Lower leg skin (tissue), 4 donors: Measurements from ENCODE around the gene PCYOX1L. TPM values are rescaled to one million over a fixed set of nuclear protein-coding genes. Genes with fewer than 3 reads are reported as not detected.

Experiments
- DNase-seq, 2 donors: peaks; one replicate each; pipeline ENCODE4 v3.0.0-alpha.2; 2019; ENCODE audit warnings: low spot score in 2 of 2
- H3K4me3 ChIP-seq: fragments of 200-600 bp; sonication (generic); 2 replicates; pipeline ENCODE4 v1.5.1; 2017; ENCODE audit warnings: mild to moderate bottlenecking, low read depth; ENCODE audit not compliant: poor library complexity, severe bottlenecking
- POLR2A ChIP-seq, 2 donors: fragments of 450-650 bp; IDR thresholded peaks; one replicate each; pipeline ENCODE4 v1.6.1; 2016 to 2017; ENCODE audit warnings: antibody characterized with exemption in 2 of 2, mild to moderate bottlenecking in 1 of 2, moderate library complexity in 1 of 2
- WGBS, 2 donors: methylation state at CpG; one replicate each; pipeline ENCODE4 v1.1.5; 2018; 5-methylcytosine and 5-hydroxymethylcytosine counted together
- intact Hi-C: fragments of 100-400 bp; cut with DNase I; formaldehyde crosslinking; loops from one replicate; pipeline ENCODE4 v1.15.0; 2023; ENCODE audit warnings: low total_unique reads
- total RNA-seq, 4 donors: library from RNA; depleted of rRNA; stranded (reverse); fragments of >200 nt; gene quantifications; one replicate each; pipeline ENCODE4 v1.1.0, GENCODE V29; 2016
- TF ChIP-seq, protein P1 (sequence below), 3 donors: fragments of 450-650 bp; IDR thresholded peaks; one replicate each; pipeline ENCODE4 v1.5.1; 2016; ENCODE audit warnings: antibody characterized with exemption in 3 of 3, mild to moderate bottlenecking in 3 of 3, moderate library complexity in 2 of 3

The PCYOX1L gene
- total RNA-seq, 4 donors from 2014 or later, result 2.7 to 5.6 (median 3.9) TPM

DNA sequence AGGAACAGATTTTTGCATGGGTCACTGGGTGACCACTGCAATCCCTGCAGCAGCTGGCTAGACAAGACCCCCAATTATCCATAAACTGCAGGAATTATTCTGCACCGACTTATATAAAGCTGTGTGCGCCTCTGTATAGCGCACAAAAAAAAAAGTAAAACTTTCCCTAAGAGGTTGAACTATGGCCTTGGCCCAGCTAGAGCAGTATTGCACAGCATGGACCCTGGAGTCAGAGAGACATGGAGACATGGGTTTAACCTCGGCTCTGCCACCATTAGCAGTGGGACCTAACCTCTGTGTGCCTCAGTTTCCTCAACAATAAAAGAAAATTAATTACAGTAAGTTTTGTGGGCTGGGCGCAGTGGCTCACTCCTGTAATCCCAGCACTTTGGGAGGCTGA lies 29.7 kb upstream of the PCYOX1L start:
- 95 to 96% methylated on average over 5 of the region's 5 CpGs for WGBS, 2 donors
- no peak overlapping the region for H3K4me3 ChIP-seq
- intact Hi-C loops, result no loop called here
- TF ChIP-seq, protein P1, sequence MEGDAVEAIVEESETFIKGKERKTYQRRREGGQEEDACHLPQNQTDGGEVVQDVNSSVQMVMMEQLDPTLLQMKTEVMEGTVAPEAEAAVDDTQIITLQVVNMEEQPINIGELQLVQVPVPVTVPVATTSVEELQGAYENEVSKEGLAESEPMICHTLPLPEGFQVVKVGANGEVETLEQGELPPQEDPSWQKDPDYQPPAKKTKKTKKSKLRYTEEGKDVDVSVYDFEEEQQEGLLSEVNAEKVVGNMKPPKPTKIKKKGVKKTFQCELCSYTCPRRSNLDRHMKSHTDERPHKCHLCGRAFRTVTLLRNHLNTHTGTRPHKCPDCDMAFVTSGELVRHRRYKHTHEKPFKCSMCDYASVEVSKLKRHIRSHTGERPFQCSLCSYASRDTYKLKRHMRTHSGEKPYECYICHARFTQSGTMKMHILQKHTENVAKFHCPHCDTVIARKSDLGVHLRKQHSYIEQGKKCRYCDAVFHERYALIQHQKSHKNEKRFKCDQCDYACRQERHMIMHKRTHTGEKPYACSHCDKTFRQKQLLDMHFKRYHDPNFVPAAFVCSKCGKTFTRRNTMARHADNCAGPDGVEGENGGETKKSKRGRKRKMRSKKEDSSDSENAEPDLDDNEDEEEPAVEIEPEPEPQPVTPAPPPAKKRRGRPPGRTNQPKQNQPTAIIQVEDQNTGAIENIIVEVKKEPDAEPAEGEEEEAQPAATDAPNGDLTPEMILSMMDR (IDR thresholded peaks at IDR 0.05), result no peak
- no peak for TF ChIP-seq POLR2A (IDR thresholded peaks at IDR 0.05)
- DNase-seq, result no peak

DNA sequence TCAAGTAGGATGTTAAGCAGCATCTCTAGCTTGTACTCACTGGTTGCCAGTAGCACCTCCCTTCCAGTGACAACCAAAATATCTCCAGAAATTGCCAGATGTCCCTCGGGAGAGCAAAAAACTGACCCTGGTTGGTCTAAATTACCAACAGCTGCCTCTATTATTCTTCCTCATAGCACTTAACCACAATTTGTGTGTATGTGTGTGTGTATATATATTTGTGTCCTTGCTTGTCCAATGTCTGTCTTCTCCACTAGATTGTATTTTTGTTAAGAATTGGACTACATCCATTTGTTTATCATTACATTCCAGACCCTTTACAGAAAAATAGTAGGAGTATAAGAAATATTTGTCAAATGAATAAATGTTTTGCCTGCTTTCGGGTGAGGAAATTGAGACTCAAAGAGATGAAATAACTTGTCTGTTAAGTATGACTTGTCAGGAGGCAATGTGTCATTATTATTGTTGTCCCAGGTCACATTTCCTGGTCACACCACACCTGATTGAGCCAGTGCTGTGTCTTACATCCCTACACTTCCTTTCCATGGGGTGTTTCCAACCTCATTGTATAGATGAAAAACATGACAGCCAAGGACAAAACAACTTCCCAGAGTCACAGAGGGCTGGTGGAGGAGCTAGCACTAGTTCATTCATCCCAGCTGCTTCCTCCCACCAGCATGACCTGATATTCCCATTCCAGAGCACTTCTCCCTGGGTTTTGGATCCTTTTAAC lies 24.0 kb upstream of the PCYOX1L start:
- no peak overlapping the region for H3K4me3 ChIP-seq
- whole genome bisulfite sequencing, 2 donors, result 74 to 86% methylated on average over 2 of the region's 2 CpGs
- TF ChIP-seq POLR2A (IDR thresholded peaks at IDR 0.05), result no peak
- TF ChIP-seq, protein P1 (IDR thresholded peaks at IDR 0.05), result no peak
- intact Hi-C loops, result no loop called here
- DNase-seq, result no peak

- no peak overlapping the region for H3K4me3 ChIP-seq
- no peak for DNase-seq
- intact Hi-C loops, result no loop called here
- TF ChIP-seq POLR2A (IDR thresholded peaks at IDR 0.05), result no peak
- TF ChIP-seq, protein P1 (IDR thresholded peaks at IDR 0.05), result no peak
- 91 to 96% methylated on average over 4 of the region's 4 CpGs for WGBS, 2 donors
Observed at GRCh38 chr5:149337736-149338135, 20.1 kb upstream of the PCYOX1L start.

- WGBS, 2 donors, result 79 to 88% methylated on average over 1 of the region's 1 CpG
- intact Hi-C loops, result no loop called here
- TF ChIP-seq, protein P1 (IDR thresholded peaks at IDR 0.05), result no peak
- TF ChIP-seq POLR2A (IDR thresholded peaks at IDR 0.05), result no peak
- H3K4me3 ChIP-seq, result no peak overlapping the region
- DNase-seq, result no peak
Observed at GRCh38 chr5:149338364-149338763, 19.5 kb upstream of the PCYOX1L start.

DNA sequence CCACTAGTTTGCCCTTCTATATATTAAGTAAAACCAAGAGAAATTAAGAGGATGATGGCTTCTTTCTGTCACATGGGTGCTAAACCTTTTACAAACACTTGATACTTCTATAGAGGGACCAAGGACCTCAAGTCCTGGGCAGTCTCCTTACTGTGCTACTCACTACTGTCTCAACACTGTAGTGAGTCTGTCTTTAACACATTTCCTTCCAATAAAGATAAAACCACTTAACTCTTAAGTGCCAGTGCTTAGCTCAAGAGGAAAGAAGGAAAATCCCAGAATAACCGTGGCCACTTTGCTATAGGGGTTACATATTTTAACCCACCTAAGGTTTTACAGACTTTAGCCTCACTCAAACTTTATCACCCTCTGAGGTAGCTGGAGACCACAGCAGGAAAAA lies 16.9 kb upstream of the PCYOX1L start:
- no peak for TF ChIP-seq POLR2A (IDR thresholded peaks at IDR 0.05)
- TF ChIP-seq, protein P1 (IDR thresholded peaks at IDR 0.05), result no peak
- H3K4me3 ChIP-seq, result no peak overlapping the region
- whole genome bisulfite sequencing, 2 donors, result 81 to 83% methylated on average over 1 of the region's 1 CpG
- intact Hi-C loops, result no loop called here
- no peak for DNase-seq

GRCh38 chr5:149341876-149342275 lies 16.0 kb upstream of the PCYOX1L start:
- TF ChIP-seq, protein P1 (IDR thresholded peaks at IDR 0.05), result no peak
- no peak for TF ChIP-seq POLR2A (IDR thresholded peaks at IDR 0.05)

More at GRCh38 chr5:149341876-149342275, 16.0 kb upstream of the PCYOX1L start:
- intact Hi-C loops, result no loop called here
- DNase-seq, result no peak
- no peak overlapping the region for H3K4me3 ChIP-seq
